IMR-90 (cell line): ENCODE measurements around the gene PROM2.

Experiments
- BHLHE40 ChIP-seq: fragments of 150-350 bp; IDR thresholded peaks from 2 replicates; pipeline ENCODE4 v1.6.1; 2016; ENCODE audit warnings: mild to moderate bottlenecking, low read depth, low read length
- CTCF ChIP-seq: conservative IDR thresholded peaks from 2 replicates; pipeline ENCODE4 v1.5.1; 2012; ENCODE audit warnings: mild to moderate bottlenecking, low read depth, low read length, improper control_type of control experiment
- FOS ChIP-seq: fragments of 150-350 bp; IDR thresholded peaks from 2 replicates; pipeline ENCODE4 v1.6.1; 2016; ENCODE audit warnings: low read depth, low read length
- MAFK ChIP-seq: IDR thresholded peaks from 2 replicates; pipeline ENCODE4 v1.6.1; 2012; ENCODE audit warnings: low read depth, low read length, improper control_type of control experiment
- POLR2A ChIP-seq: IDR thresholded peaks from 2 replicates; pipeline ENCODE4 v1.6.1; 2012; ENCODE audit warnings: mild to moderate bottlenecking, low read depth, low read length
- RAD21 ChIP-seq: IDR thresholded peaks from 2 replicates; pipeline ENCODE4 v1.6.1; 2012; ENCODE audit warnings: low read length, improper control_type of control experiment
- USF2 ChIP-seq: fragments of 150-350 bp; IDR thresholded peaks from 2 replicates; pipeline ENCODE4 v1.6.1; 2017; ENCODE audit warnings: mild to moderate bottlenecking, antibody characterized with exemption, low read length, low read depth

- no peak for TF ChIP-seq CTCF
- TF ChIP-seq POLR2A: no peak
- no peak for TF ChIP-seq FOS
- TF ChIP-seq BHLHE40: no peak
- TF ChIP-seq RAD21: no peak
- TF ChIP-seq USF2: no peak
- TF ChIP-seq MAFK: no peak
Observed at GRCh38 chr2:95310651-95311050, 36.4 kb downstream of the PROM2 start.
